GM12878 (cell line): ENCODE data around the gene NPDC1. TPM values are rescaled to one million over a fixed set of nuclear protein-coding genes. Genes with fewer than 3 reads are reported as not detected.
A peak's percentile ranks its signal among the peaks of the same experiment; 100 is the strongest.

ENCODE experiments used
- ATAC-seq: fragments of 200-7000 bp; cut with Tn5 transposase; 3 replicates; pipeline ENCODE4 v1.9.1; 2020; ENCODE audit warnings: mild to moderate bottlenecking, moderate library complexity
- BruUV-seq: library from RNA; stranded (reverse); fragments of 400-500 nt; replicated peaks from 2 replicates; lab custom pipeline; 2021; lab: Mats Ljungman, UMichigan
- CTCF ChIA-PET: fragments of 300-600 bp; sonication (Branson Sonifier 250); formaldehyde crosslinking; extraction: SDS; loops from one replicate; lab custom pipeline; 2021; ENCODE audit warnings: inconsistent platforms; lab: Yijun Ruan, JAX
- POLR2A ChIA-PET: fragments of 350-600 bp; formaldehyde crosslinking; extraction: SDS; loops from one replicate; lab custom pipeline; 2021; ENCODE audit warnings: inconsistent platforms; lab: Charles Lee
- RAD21 ChIA-PET: fragments of 300-600 bp; sonication (Branson Sonifier 250); formaldehyde crosslinking; loops from one replicate; lab custom pipeline; 2023; ENCODE audit warnings: antibody characterized with exemption; ENCODE audit not compliant: unreplicated experiment; lab: Charles Lee
- SMC1A ChIA-PET: fragments of 300-600 bp; sonication (Branson Sonifier 250); formaldehyde crosslinking; loops from one replicate; lab custom pipeline; 2023; ENCODE audit not compliant: unreplicated experiment, uncharacterized antibody; lab: Charles Lee
- DNase-seq: peaks from one replicate; pipeline ENCODE4 v3.0.0-alpha.2; 2011; ENCODE audit warnings: low read depth, low spot score
- FAIRE-seq: peaks from 3 replicates; lab custom pipeline; 2011; peaks lifted over from hg19 to GRCh38; lab: Jason Lieb, UNC
- H2AFZ ChIP-seq: 2 replicates; pipeline ENCODE4 v1.6.0; 2011; ENCODE audit warnings: low read depth, low read length, control low read depth; ENCODE audit not compliant: control insufficient read depth
- H3K27ac ChIP-seq: 2 replicates; pipeline ENCODE4 v1.5.1; 2011; ENCODE audit warnings: control low read depth; ENCODE audit not compliant: control insufficient read depth, insufficient read depth
- H3K27me3 ChIP-seq, 2 experiments: replicated peaks in 1 of 2; 2 replicates each; pipeline versions ENCODE4 v1.6.0 to v1.6.1; 2011; ENCODE audit warnings: low read length in 1 of 2; ENCODE audit not compliant: control insufficient read depth in 2 of 2, insufficient read depth in 2 of 2
- H3K36me3 ChIP-seq, 2 experiments: 2 replicates each; pipeline ENCODE4 v1.5.1; 2011; ENCODE audit warnings: low read length in 1 of 2; ENCODE audit not compliant: control insufficient read depth in 2 of 2, insufficient read depth in 2 of 2
- H3K4me1 ChIP-seq: 2 replicates; pipeline ENCODE4 v1.6.1; 2011; ENCODE audit warnings: mild to moderate bottlenecking, low read length, moderate library complexity, mixed read lengths; ENCODE audit not compliant: control insufficient read depth, insufficient read depth
- H3K4me2 ChIP-seq: 2 replicates; pipeline ENCODE4 v1.6.0; 2011; ENCODE audit warnings: control low read depth; ENCODE audit not compliant: control insufficient read depth, insufficient read depth
- H3K4me3 ChIP-seq: fragments of 200-600 bp; sonication (generic); 2 replicates; pipeline ENCODE4 v1.5.1; 2016
- H3K79me2 ChIP-seq: 2 replicates; pipeline ENCODE4 v1.6.0; 2011; ENCODE audit warnings: low read length; ENCODE audit not compliant: control insufficient read depth, insufficient read depth
- H3K9ac ChIP-seq: 2 replicates; pipeline ENCODE4 v1.8.0; 2011; ENCODE audit warnings: low read length, control low read depth, mixed read lengths; ENCODE audit not compliant: control insufficient read depth, insufficient read depth
- H3K9me3 ChIP-seq: replicated peaks from 3 replicates; pipeline ENCODE4 v1.5.1; 2011; ENCODE audit warnings: mild to moderate bottlenecking, low read length; ENCODE audit not compliant: control insufficient read depth, insufficient read depth
- H4K20me1 ChIP-seq: 2 replicates; pipeline ENCODE4 v1.6.0; 2011; ENCODE audit not compliant: control insufficient read depth, insufficient read depth
- FOS ChIP-seq: IDR thresholded peaks from 3 replicates; pipeline ENCODE4 v1.6.1; 2011; ENCODE audit warnings: borderline replicate concordance; ENCODE audit not compliant: insufficient read length; ENCODE audit errors: extremely low read depth
- JUNB ChIP-seq: IDR thresholded peaks from 2 replicates; pipeline ENCODE4 v1.6.1; 2016; ENCODE audit warnings: antibody characterized with exemption, mild to moderate bottlenecking
- PAX5 ChIP-seq: IDR thresholded peaks from 2 replicates; pipeline ENCODE4 v1.6.1; 2011; ENCODE audit warnings: low read depth, low read length, borderline replicate concordance
- TCF12 ChIP-seq: IDR thresholded peaks from 2 replicates; pipeline ENCODE4 v1.6.1; 2011; ENCODE audit warnings: low read depth, mild to moderate bottlenecking, low read length
- WGBS: methylation state at CpG from one replicate; pipeline ENCODE4 v1.1.6; 2016; ENCODE audit warnings: low lambda C conversion rate; ENCODE audit not compliant: insufficient replicate concordance, insufficient coverage; ENCODE audit errors: missing lambda C conversion rate; 5-methylcytosine and 5-hydroxymethylcytosine counted together
- in situ Hi-C: fragments of 300-500 bp; cut with MboI; formaldehyde crosslinking; loops from 9 replicates; pipeline ENCODE4 v1.14.3; 2018; ENCODE audit warnings: mixed read lengths
- intact Hi-C: fragments of 100-400 bp; cut with micrococcal nuclease; formaldehyde crosslinking; loops from one replicate; pipeline ENCODE4 v1.14.2; 2022; ENCODE audit not compliant: unreplicated experiment
- polyA plus RNA-seq, 11 experiments: library from polyadenylated mRNA; depleted of rRNA in 4 of 11; unstranded in 6 of 11; stranded (reverse) in 5 of 11; fragments of >200 nt; fragmentation: Nextera tagmentation in 4 of 11; fragmentation: Illumina TruSeq in 1 of 11; extraction: Ambion mirVana in 4 of 11; extraction: Trizol in 1 of 11; gene quantifications; 1 replicate in 1 of 11; 2 replicates in 10 of 11; pipeline versions ENCODE4 v1.2.1 to v1.2.3, GENCODE V29; 2011 to 2016; ENCODE audit warnings: inconsistent platforms in 2 of 11, missing spikeins in 2 of 11, low read depth in 1 of 11
- total RNA-seq, 4 experiments: library from RNA; depleted of rRNA in 3 of 4; stranded (reverse); fragments of >200 nt in 3 of 4; fragmentation: Illumina TruSeq in 1 of 4; extraction: Trizol in 1 of 4; gene quantifications; 2 replicates each; pipeline versions ENCODE4 v1.2.1 to v1.2.3, GENCODE V29; 2013 to 2021

NPDC1 gene
- total and polyA plus RNA-seq, 10 of the 15 experiments (the other 5 are each of a cell fraction or from before 2014, with no cell fraction given) = 0.04 to 1.7 (median 0.77) TPM; not detected in 2

DNA sequence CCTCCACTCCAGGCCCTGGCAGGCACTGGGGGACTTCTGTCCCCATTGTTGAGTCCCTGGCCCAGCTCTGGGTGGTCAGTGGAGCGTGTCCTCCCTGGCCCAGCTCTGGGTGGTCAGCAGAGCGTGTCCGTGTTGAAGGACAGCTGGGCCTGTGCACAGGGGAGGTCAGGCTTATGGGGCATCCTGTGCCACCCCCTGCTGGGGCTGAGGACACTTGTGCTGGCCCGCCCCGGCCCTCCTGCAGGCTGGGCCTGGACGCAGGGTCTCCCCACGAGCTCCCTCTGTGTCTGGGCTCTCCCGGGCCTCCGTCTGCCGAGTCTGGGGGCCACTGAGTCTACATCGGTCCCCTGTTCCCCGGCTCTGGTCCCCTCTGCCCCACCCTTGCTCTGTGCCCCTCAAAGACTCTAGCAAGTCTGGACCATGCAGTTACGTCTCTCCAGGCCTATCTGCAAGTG is 38.1 kb downstream of the NPDC1 start:
- Histone ChIP-seq H3K36me3 (no peaks in the 10 kb centered on the region), H3K9ac (no peak overlapping the region), H2AFZ (no peak overlapping the region), H4K20me1 (no peaks in the 10 kb centered on the region), H3K4me2 (no peak overlapping the region), H3K27ac (no peak overlapping the region), H3K27me3 (no peaks in the 10 kb centered on the region), H3K79me2 (no peaks in the 10 kb centered on the region), H3K4me1 (no peaks in the 10 kb centered on the region), H3K9me3 (peaks cover 2% of the 10 kb centered on the region; the same call in 2 of the 3 replicates), H3K4me3 (no peak overlapping the region)
- ChIA-PET CTCF (no interaction called here), RAD21 (no interaction called here), POLR2A (no interaction called here), SMC1A (no interaction called here)
- in situ Hi-C loops (no loop called here), intact Hi-C loops (no loop called here)
- no TSS peak for BruUV-seq
- no peak for TF ChIP-seq FOS
- TF ChIP-seq PAX5 = peak; percentile 64; the same call in 1 of the 2 replicates
- ATAC-seq (no peak), FAIRE-seq (no peak), DNase-seq (no peak)
- WGBS = 29% methylated on average over 13 of the region's 13 CpGs

DNA sequence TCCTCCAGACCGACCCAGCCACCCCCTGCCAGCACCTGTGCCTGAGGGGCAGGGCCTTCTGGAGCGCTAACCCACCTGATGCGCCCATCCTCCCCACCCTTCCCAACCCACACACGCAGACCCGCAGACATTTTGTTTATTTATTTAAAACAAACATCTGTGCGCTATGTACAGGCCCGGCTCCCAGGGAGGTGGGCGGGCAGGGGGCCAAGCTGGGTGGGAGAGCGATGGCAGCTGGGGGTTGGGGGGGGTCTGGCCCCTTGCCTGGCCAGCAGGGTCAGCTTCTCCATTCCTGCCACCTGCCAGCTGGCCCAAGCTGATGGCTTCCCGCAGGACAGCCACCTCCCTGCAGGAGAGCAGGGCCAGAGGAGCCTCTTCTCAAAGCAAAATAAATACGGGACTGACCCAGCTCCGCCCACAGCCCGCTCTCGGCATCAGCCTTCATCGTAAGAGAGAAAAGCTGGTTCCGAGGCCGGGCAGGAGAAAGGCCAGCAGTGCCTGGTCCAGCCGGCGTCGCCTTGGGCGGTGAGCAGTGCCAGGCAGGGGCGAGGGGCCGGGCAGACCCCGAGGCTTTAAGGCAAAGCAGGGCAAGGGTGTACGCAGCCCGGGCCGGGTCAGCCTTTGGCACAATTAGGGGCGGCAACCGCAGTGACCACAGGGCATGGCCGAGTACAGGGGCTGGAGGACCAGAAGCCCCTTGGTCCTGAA is 38.7 kb downstream of the NPDC1 start:
- no TSS peak for BruUV-seq
- ChIA-PET SMC1A (no interaction called here), RAD21 (no interaction called here)
- in situ Hi-C loops = no loop called here
- no peak overlapping the region for H2AFZ ChIP-seq
- H3K27ac ChIP-seq = no peak overlapping the region
- H3K27me3 ChIP-seq = no peaks in the 10 kb centered on the region
- H3K4me2 ChIP-seq = no peak overlapping the region
- H3K9ac ChIP-seq = no peak overlapping the region
- TF ChIP-seq JUNB (no peak), TCF12 (no peak)
- TF ChIP-seq, all 136 proteins: peak for 0
- Histone ChIP-seq H3K4me1 (no peaks in the 10 kb centered on the region), H3K4me3 (no peak overlapping the region), H3K9me3 (peaks cover 2% of the 10 kb centered on the region; the same call in 2 of the 3 replicates), H3K79me2 (no peaks in the 10 kb centered on the region), H4K20me1 (no peaks in the 10 kb centered on the region), H3K36me3 (no peaks in the 10 kb centered on the region)
- ChIA-PET POLR2A (no interaction called here), CTCF (no interaction called here)
- ATAC-seq (no peak), DNase-seq (no peak), FAIRE-seq (no peak)
- WGBS = 37% methylated on average over 29 of the region's 30 CpGs
- intact Hi-C loops = no loop called here
